SHP77 (cell line): ENCODE data around the gene TEAD1.

Experiments used
- DNase-seq, 2 experiments: peaks; one replicate each; lab custom pipeline; 2025; lab: John Stamatoyannopoulos, UW

The TEAD1 gene

DNA sequence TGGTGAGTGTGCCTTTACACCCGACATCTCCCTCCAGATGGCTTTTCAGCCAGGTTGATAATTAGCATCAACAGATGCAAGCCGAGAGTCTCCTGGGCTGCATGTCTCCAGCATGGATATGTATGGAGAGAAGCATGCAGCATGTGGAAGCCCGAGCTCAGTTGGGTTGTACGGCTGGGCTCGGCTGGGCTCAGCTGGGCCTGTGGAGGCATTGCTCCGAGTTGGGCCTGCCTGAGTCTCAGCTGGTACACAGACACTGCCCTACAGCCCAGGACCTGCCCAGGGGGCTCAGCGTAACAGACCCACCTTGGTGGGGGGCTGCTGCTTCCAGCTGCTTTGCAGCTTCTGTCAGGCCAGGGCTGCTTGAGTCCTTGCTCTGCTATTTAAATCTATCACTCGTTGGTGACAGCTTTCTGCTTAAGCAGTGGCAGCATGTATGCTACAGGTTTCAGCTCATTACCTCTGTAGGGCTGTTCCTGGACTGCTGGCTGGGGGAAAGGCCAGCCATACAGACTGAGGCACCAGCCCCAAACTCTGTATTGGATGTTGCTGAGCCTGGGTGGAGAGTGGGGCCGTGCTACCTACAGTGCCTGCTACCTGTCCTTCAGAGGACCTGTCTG lies 115.5 kb downstream of the TEAD1 start:
- no peak for DNase-seq

- DNase-seq: no peak
Observed at GRCh38 chr11:12790861-12791616, 116.8 kb downstream of the TEAD1 start.

DNA sequence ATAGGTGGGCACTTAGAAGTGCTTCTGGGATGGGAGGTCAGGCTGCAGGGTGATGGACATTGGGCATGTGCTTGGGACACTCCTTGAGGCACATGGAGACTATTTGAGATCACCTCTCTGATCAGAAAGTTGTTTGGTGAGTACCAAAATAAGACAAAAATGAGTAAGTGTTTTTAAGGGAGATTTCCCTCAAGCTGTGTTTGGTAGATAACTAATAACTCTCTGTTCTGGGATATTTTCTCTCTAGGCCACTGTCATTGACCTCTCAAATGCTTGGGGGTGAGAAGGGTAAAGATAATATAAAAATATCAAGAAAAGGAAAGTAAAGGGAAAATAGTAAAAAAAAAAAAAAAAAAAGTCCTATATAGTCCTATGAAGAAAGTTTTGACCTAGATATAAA lies 117.8 kb downstream of the TEAD1 start:
- no peak for DNase-seq

DNA sequence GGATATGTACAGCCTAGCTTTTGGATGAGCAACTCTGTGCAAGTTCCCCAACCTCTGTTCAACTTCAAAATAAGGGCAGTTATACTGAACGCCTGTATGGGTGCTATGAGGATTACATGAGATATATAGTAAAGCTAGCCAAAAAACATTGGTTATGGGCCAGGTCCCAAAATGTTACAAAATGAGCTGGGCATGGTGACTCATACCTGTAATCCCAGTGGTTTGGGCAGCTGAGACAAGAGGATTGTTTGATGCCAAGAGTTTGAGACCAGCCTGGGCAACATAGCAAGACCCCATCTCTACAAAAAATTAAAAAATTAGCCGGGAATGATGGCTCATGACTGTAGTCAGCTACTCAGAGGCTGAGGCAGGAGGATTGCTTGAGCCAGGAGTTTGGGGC lies 118.4 kb downstream of the TEAD1 start:
- no peak for DNase-seq

- DNase-seq: no peak
Observed at GRCh38 chr11:12793065-12793464, 118.8 kb downstream of the TEAD1 start.

DNA sequence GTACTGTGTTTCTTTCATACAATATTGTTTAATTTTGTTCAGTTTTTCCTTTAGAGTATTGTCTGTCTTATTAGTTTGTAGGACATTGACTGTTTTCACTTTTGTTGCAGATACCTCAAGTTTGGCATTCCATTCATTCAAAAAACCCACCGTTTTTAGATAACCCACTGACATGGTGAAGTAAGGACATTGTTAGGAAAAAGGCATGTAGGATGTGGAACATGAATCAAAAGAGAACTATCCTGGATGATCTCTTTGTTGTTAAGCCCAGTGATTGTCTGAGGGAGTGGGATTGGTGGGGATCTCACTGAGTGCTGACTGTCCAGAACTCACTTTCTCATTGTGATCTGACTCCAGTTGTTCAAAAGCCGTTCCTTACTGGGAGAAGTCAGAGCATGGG lies 119.3 kb downstream of the TEAD1 start:
- no peak for DNase-seq

DNA sequence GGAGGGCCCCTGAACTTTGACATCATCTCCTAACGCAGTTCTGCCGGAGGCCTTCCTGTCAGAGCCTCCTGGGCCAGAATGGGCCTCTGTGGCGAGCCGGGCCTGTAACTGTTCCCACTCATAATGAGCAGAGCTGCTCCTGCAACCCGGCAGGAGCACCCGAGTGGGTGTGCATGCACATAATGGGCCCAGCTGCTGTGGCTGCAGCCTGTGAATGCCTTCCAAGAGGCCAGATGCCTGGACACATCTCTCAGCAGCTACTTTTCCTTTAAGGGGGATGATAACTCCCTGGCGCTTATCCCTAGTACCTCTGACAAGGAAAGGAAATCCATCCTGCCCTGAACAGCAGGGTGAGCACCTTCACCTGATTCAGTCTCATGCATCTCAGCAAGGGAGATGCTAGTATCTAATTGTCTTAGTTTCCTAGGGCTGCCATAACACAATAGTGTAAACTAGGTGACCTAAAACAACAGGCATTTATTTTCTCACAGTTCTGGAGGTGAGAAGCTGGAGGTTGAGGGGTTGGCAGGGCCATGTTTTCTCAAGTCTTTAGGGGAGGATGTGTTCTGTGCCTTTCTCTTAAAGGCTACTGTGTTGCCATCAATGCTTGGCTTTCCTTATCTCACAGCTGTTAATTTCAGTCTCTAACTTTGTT lies 120.5 kb downstream of the TEAD1 start:
- DNase-seq: no peak

- DNase-seq: no peak
Observed at GRCh38 chr11:12797996-12798395, 123.8 kb downstream of the TEAD1 start.

DNA sequence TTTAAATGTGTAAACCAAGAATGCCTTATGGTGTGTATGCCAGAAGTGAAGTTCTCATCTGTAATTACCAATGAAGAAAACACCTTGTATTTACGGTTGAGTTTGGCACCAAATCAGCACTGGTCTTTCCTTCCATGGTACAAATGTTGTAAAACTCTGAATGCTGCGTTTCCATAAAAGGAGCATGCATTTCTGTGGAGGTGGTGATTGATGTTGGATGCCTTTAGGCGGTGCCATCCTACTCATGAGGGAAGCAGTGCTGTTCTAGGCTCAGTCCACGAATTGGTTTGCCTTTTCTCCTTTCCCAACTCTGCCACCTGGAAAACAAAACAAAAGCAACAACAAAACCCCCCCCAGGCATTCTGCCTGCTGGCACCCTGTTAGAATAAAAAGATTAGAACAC lies 124.4 kb downstream of the TEAD1 start:
- no peak for DNase-seq

DNA sequence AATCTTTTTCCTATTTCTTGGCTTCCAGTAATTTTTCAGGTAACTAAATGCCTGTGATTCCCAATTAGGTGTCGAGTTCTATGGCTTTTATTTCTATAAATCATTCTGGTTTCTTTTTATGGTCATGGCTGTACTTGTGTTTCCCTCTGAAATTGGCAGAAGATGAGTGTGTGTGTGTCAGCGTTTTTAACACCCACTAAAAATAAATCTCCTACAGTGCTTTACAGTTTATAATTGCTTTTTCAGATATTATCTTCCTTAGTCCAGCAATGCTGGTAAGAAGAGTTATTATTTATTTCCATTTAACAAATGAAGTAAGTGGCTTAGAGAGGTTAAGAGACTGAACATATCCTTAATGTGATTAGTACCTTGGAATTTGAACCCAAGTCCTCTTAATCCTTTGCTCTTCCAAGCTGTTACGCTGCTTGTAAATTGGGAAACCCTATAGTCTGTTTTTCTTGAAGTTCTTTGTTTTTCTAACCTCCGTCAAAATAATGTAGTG lies 125.2 kb downstream of the TEAD1 start:
- no peak for DNase-seq

GRCh38 chr11:12800032-12800671 lies 125.9 kb downstream of the TEAD1 start:
- peak; percentile 24 to 49 for DNase-seq

- no peak for DNase-seq
Observed at GRCh38 chr11:12800871-12801270, 126.7 kb downstream of the TEAD1 start.

GRCh38 chr11:12801976-12802375 lies 127.8 kb downstream of the TEAD1 start:
- DNase-seq: no peak

GRCh38 chr11:12802418-12803085 lies 128.3 kb downstream of the TEAD1 start:
- peak; percentile 54 to 61 for DNase-seq

- DNase-seq: no peak
Observed at GRCh38 chr11:12803086-12803826, 129.0 kb downstream of the TEAD1 start.

GRCh38 chr11:12806113-12806512 lies 131.9 kb downstream of the TEAD1 start:
- DNase-seq: no peak

DNA sequence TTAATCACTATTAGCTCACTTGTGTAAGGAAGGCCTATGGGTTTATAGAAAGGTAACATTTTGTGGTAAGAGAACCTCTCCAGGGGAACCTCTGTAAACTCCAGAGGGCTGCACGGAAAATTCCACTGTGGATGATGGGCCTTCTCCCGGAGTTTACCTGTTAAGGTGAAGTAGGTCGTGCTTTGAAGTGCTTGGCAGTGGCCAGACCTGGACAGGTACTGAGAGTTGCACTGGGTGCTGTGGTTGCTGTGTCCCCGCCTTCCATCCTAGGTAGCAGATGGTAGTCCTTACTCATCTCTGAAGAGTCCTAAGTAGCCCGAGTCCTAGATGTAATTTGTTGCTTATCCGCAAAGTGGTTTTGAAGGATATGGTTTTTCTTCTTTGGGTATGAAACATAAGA lies 133.4 kb downstream of the TEAD1 start:
- no peak for DNase-seq

DNA sequence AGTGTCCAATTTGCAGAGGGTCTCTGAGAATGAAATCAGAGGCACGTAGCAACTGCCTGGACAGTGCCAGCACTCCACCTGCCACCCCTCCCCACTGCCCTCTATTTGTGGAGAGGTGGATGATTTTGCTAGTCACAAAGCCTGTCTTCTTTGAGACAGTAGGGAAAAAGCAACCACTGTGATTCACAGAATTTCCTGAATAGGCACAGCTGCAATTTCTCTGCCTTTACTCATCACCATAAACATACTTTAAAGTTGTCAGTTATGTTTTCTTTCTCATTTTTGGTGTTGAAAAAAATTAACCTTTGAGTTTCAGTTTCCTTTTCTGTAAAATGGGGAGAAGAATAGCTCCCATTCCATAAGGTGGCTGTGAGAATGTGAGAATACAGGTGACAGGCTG lies 134.3 kb downstream of the TEAD1 start:
- no peak for DNase-seq

DNA sequence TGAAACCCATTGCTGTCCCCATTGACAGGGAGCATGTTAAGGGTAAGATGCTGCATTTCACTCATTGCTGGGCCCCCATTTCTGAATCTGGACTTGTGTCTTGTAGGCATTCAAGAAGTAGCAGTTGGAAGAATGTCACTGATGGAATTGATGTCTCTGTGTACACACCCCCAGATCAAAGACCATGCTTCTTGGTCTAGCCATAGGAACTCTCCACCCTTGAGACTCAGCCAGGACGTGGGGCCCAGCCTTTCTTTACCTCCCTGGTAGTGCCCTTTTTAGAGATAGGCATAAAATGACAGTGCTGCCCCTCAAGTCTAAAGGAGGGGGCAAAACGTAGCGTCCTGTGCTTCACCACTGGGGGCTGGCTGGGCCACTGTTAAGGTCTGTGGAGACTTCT lies 135.1 kb downstream of the TEAD1 start:
- DNase-seq: no peak

GRCh38 chr11:12809864-12810567 lies 135.8 kb downstream of the TEAD1 start:
- DNase-seq: no peak

DNA sequence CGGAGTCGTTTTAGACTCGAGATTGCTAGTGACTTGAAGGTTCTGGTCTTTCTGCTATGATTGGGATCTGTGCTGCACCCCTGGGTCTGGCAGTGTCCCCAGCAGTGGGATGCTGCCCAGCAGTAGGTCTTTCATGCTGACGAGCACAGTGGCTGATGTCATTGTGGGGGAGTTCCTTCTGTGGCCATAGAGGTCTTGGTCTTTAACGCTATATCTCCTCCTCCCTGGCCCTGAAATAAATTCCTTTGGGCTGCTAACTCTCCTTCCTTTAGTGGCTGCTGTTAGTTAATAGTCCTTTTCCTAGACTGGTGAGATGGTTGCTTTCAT lies 136.3 kb downstream of the TEAD1 start:
- DNase-seq: no peak
